ENCODE measurements around the gene C14orf119. TPM values are rescaled to one million over a fixed set of nuclear protein-coding genes. Genes with fewer than 3 reads are reported as not detected.

Gene C14orf119
- total RNA-seq, 1 experiment from 2014 or later: 69.3 TPM

GRCh38 chr14:23122086-23122485 is 26.8 kb downstream of the C14orf119 start:
- Histone ChIP-seq H3K4me2 (ENCODE audit: low read depth, low read length, poor library complexity, severe bottlenecking) (no peak overlapping the region), H3K4me1 (ENCODE audit: low read length) (peaks cover 24% of the 10 kb centered on the region), H3K36me3 (ENCODE audit: insufficient read depth, low read length) (no peaks in the 10 kb centered on the region), H3K9me3 (ENCODE audit: low read length) (no peaks in the 10 kb centered on the region), H4K20me1 (ENCODE audit: insufficient read depth, low read depth, low read length) (no peaks in the 10 kb centered on the region), H3K79me2 (ENCODE audit: low read length) (no peaks in the 10 kb centered on the region), H3K27ac (ENCODE audit: low read length) (no peak overlapping the region), H3K9ac (ENCODE audit: low read length) (no peak overlapping the region), H3K4me3 (ENCODE audit: low read length) (no peak overlapping the region), H2AFZ (ENCODE audit: low read length) (no peak overlapping the region), H3K27me3 (ENCODE audit: low read length) (no peaks in the 10 kb centered on the region), H3K9me2 (replicated peaks; ENCODE audit: insufficient read depth, low read length) (no peaks in the 10 kb centered on the region)
- DNase-seq: no peak

- H3K4me2 ChIP-seq (ENCODE audit: low read depth, low read length, poor library complexity, severe bottlenecking): no peak overlapping the region
Measured at GRCh38 chr14:23123419-23123818, 28.1 kb downstream of the C14orf119 start.

GRCh38 chr14:23124337-23124954 is 29.1 kb downstream of the C14orf119 start:
- Histone ChIP-seq H3K36me3 (ENCODE audit: insufficient read depth, low read length) (no peaks in the 10 kb centered on the region), H3K4me1 (ENCODE audit: low read length) (peaks cover 20% of the 10 kb centered on the region), H3K27me3 (ENCODE audit: low read length) (no peaks in the 10 kb centered on the region), H3K9ac (ENCODE audit: low read length) (no peak overlapping the region), H3K9me2 (replicated peaks; ENCODE audit: insufficient read depth, low read length) (no peaks in the 10 kb centered on the region), H3K79me2 (ENCODE audit: low read length) (no peaks in the 10 kb centered on the region), H2AFZ (ENCODE audit: low read length) (no peak overlapping the region), H3K9me3 (ENCODE audit: low read length) (no peaks in the 10 kb centered on the region), H3K27ac (ENCODE audit: low read length) (no peak overlapping the region), H4K20me1 (ENCODE audit: insufficient read depth, low read depth, low read length) (no peaks in the 10 kb centered on the region), H3K4me2 (ENCODE audit: low read depth, low read length, poor library complexity, severe bottlenecking) (no peak overlapping the region), H3K4me3 (ENCODE audit: low read length) (no peak overlapping the region)
- DNase-seq: no peak

More at GRCh38 chr14:23123419-23123818, 28.1 kb downstream of the C14orf119 start:
- no peaks in the 10 kb centered on the region for H3K9me2 ChIP-seq (replicated peaks; ENCODE audit: insufficient read depth, low read length)
- no peak overlapping the region for H3K4me3 ChIP-seq (ENCODE audit: low read length)
- no peaks in the 10 kb centered on the region for H3K36me3 ChIP-seq (ENCODE audit: insufficient read depth, low read length)
- no peaks in the 10 kb centered on the region for H3K27me3 ChIP-seq (ENCODE audit: low read length)
- DNase-seq: no peak
- H3K27ac ChIP-seq (ENCODE audit: low read length): no peak overlapping the region
- no peaks in the 10 kb centered on the region for H4K20me1 ChIP-seq (ENCODE audit: insufficient read depth, low read depth, low read length)
- H2AFZ ChIP-seq (ENCODE audit: low read length): no peak overlapping the region
- no peaks in the 10 kb centered on the region for H3K9me3 ChIP-seq (ENCODE audit: low read length)
- no peaks in the 10 kb centered on the region for H3K79me2 ChIP-seq (ENCODE audit: low read length)
- H3K9ac ChIP-seq (ENCODE audit: low read length): no peak overlapping the region
- peaks cover 24% of the 10 kb centered on the region for H3K4me1 ChIP-seq (ENCODE audit: low read length)

GRCh38 chr14:23125011-23125410 is 29.7 kb downstream of the C14orf119 start:
- Histone ChIP-seq H3K79me2 (ENCODE audit: low read length) (no peaks in the 10 kb centered on the region), H3K9me3 (ENCODE audit: low read length) (no peaks in the 10 kb centered on the region), H3K4me2 (ENCODE audit: low read depth, low read length, poor library complexity, severe bottlenecking) (no peak overlapping the region), H2AFZ (ENCODE audit: low read length) (no peak overlapping the region), H3K9ac (ENCODE audit: low read length) (no peak overlapping the region), H3K36me3 (ENCODE audit: insufficient read depth, low read length) (no peaks in the 10 kb centered on the region), H3K4me1 (ENCODE audit: low read length) (peaks cover 14% of the 10 kb centered on the region), H3K4me3 (ENCODE audit: low read length) (no peak overlapping the region), H3K27ac (ENCODE audit: low read length) (no peak overlapping the region), H4K20me1 (ENCODE audit: insufficient read depth, low read depth, low read length) (no peaks in the 10 kb centered on the region), H3K9me2 (replicated peaks; ENCODE audit: insufficient read depth, low read length) (no peaks in the 10 kb centered on the region), H3K27me3 (ENCODE audit: low read length) (no peaks in the 10 kb centered on the region)
- DNase-seq: no peak

- no peak overlapping the region for H3K4me2 ChIP-seq (ENCODE audit: low read depth, low read length, poor library complexity, severe bottlenecking)
- no peak overlapping the region for H3K4me3 ChIP-seq (ENCODE audit: low read length)
- no peak for DNase-seq
- no peak overlapping the region for H3K9ac ChIP-seq (ENCODE audit: low read length)
- no peaks in the 10 kb centered on the region for H3K9me3 ChIP-seq (ENCODE audit: low read length)
- H2AFZ ChIP-seq (ENCODE audit: low read length): no peak overlapping the region
- no peaks in the 10 kb centered on the region for H3K79me2 ChIP-seq (ENCODE audit: low read length)
- H3K36me3 ChIP-seq (ENCODE audit: insufficient read depth, low read length): no peaks in the 10 kb centered on the region
- H4K20me1 ChIP-seq (ENCODE audit: insufficient read depth, low read depth, low read length): no peaks in the 10 kb centered on the region
- no peaks in the 10 kb centered on the region for H3K27me3 ChIP-seq (ENCODE audit: low read length)
- no peak overlapping the region for H3K27ac ChIP-seq (ENCODE audit: low read length)
- peaks cover 6% of the 10 kb centered on the region for H3K4me1 ChIP-seq (ENCODE audit: low read length)
- H3K9me2 ChIP-seq (replicated peaks; ENCODE audit: insufficient read depth, low read length): no peaks in the 10 kb centered on the region
Measured at GRCh38 chr14:23125933-23126524, 30.7 kb downstream of the C14orf119 start.

- DNase-seq: no peak
- Histone ChIP-seq H3K9ac (ENCODE audit: low read length) (no peak overlapping the region), H3K4me2 (ENCODE audit: low read depth, low read length, poor library complexity, severe bottlenecking) (no peak overlapping the region), H2AFZ (ENCODE audit: low read length) (no peak overlapping the region), H3K27me3 (ENCODE audit: low read length) (no peaks in the 10 kb centered on the region), H4K20me1 (ENCODE audit: insufficient read depth, low read depth, low read length) (no peaks in the 10 kb centered on the region), H3K9me2 (replicated peaks; ENCODE audit: insufficient read depth, low read length) (no peaks in the 10 kb centered on the region), H3K27ac (ENCODE audit: low read length) (no peak overlapping the region), H3K4me3 (ENCODE audit: low read length) (no peak overlapping the region), H3K4me1 (ENCODE audit: low read length) (no peaks in the 10 kb centered on the region), H3K79me2 (ENCODE audit: low read length) (no peaks in the 10 kb centered on the region), H3K9me3 (ENCODE audit: low read length) (no peaks in the 10 kb centered on the region), H3K36me3 (ENCODE audit: insufficient read depth, low read length) (no peaks in the 10 kb centered on the region)
Measured at GRCh38 chr14:23126548-23127278, 31.4 kb downstream of the C14orf119 start.

- DNase-seq: no peak
- Histone ChIP-seq H3K9ac (ENCODE audit: low read length) (no peak overlapping the region), H3K79me2 (ENCODE audit: low read length) (no peaks in the 10 kb centered on the region), H3K4me2 (ENCODE audit: low read depth, low read length, poor library complexity, severe bottlenecking) (no peak overlapping the region), H3K27me3 (ENCODE audit: low read length) (no peaks in the 10 kb centered on the region), H3K4me1 (ENCODE audit: low read length) (no peaks in the 10 kb centered on the region), H3K27ac (ENCODE audit: low read length) (no peak overlapping the region), H3K9me3 (ENCODE audit: low read length) (no peaks in the 10 kb centered on the region), H4K20me1 (ENCODE audit: insufficient read depth, low read depth, low read length) (no peaks in the 10 kb centered on the region), H2AFZ (ENCODE audit: low read length) (no peak overlapping the region), H3K9me2 (replicated peaks; ENCODE audit: insufficient read depth, low read length) (no peaks in the 10 kb centered on the region), H3K4me3 (ENCODE audit: low read length) (no peak overlapping the region), H3K36me3 (ENCODE audit: insufficient read depth, low read length) (no peaks in the 10 kb centered on the region)
Measured at GRCh38 chr14:23127861-23128260, 32.6 kb downstream of the C14orf119 start.

GRCh38 chr14:23128969-23129758 is 33.9 kb downstream of the C14orf119 start:
- DNase-seq: no peak
- H3K4me3 ChIP-seq (ENCODE audit: low read length): no peak overlapping the region

More at GRCh38 chr14:23128969-23129758, 33.9 kb downstream of the C14orf119 start:
- no peaks in the 10 kb centered on the region for H3K9me2 ChIP-seq (replicated peaks; ENCODE audit: insufficient read depth, low read length)
- no peaks in the 10 kb centered on the region for H3K9me3 ChIP-seq (ENCODE audit: low read length)
- no peaks in the 10 kb centered on the region for H3K27me3 ChIP-seq (ENCODE audit: low read length)
- no peaks in the 10 kb centered on the region for H4K20me1 ChIP-seq (ENCODE audit: insufficient read depth, low read depth, low read length)
- no peaks in the 10 kb centered on the region for H3K36me3 ChIP-seq (ENCODE audit: insufficient read depth, low read length)
- H3K9ac ChIP-seq (ENCODE audit: low read length): no peak overlapping the region
- H3K4me1 ChIP-seq (ENCODE audit: low read length): no peaks in the 10 kb centered on the region
- H3K27ac ChIP-seq (ENCODE audit: low read length): no peak overlapping the region
- no peak overlapping the region for H3K4me2 ChIP-seq (ENCODE audit: low read depth, low read length, poor library complexity, severe bottlenecking)
- H2AFZ ChIP-seq (ENCODE audit: low read length): no peak overlapping the region
- no peaks in the 10 kb centered on the region for H3K79me2 ChIP-seq (ENCODE audit: low read length)
